ENCODE results near the gene SLCO1A2. TPM values are rescaled to one million over a fixed set of nuclear protein-coding genes. Genes with fewer than 3 reads are reported as not detected.

SLCO1A2 gene
- total RNA-seq, 1 experiment from 2014 or later: 0.63 TPM

DNA sequence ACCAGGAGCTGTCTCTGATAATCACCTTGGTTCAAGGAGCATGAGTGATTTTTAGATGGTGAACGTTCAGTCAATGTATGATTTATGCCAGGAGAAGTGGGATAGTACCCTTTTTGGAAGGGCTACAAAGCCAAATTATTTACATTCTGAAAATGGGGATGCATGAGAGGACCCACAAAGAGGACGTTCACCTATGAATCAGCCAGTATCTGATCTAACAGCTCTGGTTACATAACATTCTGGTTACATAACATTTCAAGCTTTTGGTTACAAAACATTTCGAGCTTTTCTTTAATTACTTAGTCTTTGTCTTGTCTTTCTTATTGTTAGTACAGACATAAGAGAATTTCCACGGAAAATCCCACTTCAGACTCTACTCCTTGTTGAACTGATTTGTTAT lies 68.8 kb downstream of the SLCO1A2 start:
- Histone ChIP-seq H2AFZ (no peak overlapping the region), H3F3A (ENCODE audit: insufficient read depth, low read depth) (no peaks in the 10 kb centered on the region), H3K27ac (no peak overlapping the region), H3K36me3 (ENCODE audit: low read depth) (no peaks in the 10 kb centered on the region), H3K4me3 (no peak overlapping the region), H3K4me1 (replicated peaks; ENCODE audit: insufficient read depth) (no peaks in the 10 kb centered on the region), H4K20me1 (ENCODE audit: insufficient read depth) (no peaks in the 10 kb centered on the region), H3K9me3 (ENCODE audit: insufficient read depth, low read depth) (no peaks in the 10 kb centered on the region), H3K9me2 (ENCODE audit: insufficient read depth) (peaks cover 4% of the 10 kb centered on the region), H3K79me2 (ENCODE audit: low read depth) (no peaks in the 10 kb centered on the region), H3K4me2 (no peak overlapping the region), H3K27me3 (ENCODE audit: insufficient read depth, low read depth) (no peaks in the 10 kb centered on the region)
- BruUV-seq (replicated peaks): no TSS peak
- intact Hi-C loops (cut with micrococcal nuclease; ENCODE audit: unreplicated experiment): no loop called here
- POLR2A ChIA-PET (ENCODE audit: unreplicated experiment): no interaction called here
- TF ChIP-seq, protein P1, sequence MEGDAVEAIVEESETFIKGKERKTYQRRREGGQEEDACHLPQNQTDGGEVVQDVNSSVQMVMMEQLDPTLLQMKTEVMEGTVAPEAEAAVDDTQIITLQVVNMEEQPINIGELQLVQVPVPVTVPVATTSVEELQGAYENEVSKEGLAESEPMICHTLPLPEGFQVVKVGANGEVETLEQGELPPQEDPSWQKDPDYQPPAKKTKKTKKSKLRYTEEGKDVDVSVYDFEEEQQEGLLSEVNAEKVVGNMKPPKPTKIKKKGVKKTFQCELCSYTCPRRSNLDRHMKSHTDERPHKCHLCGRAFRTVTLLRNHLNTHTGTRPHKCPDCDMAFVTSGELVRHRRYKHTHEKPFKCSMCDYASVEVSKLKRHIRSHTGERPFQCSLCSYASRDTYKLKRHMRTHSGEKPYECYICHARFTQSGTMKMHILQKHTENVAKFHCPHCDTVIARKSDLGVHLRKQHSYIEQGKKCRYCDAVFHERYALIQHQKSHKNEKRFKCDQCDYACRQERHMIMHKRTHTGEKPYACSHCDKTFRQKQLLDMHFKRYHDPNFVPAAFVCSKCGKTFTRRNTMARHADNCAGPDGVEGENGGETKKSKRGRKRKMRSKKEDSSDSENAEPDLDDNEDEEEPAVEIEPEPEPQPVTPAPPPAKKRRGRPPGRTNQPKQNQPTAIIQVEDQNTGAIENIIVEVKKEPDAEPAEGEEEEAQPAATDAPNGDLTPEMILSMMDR (conservative IDR thresholded peaks at IDR 0.05): no peak
- no peak for TF ChIP-seq EZH2 (IDR thresholded peaks at IDR 0.05; ENCODE audit: low read depth)
- CTCF ChIA-PET: no interaction called here
- no peak for DNase-seq

GRCh38 chr12:21264232-21264631 lies 70.5 kb downstream of the SLCO1A2 start:
- Histone ChIP-seq H3K36me3 (ENCODE audit: low read depth) (no peaks in the 10 kb centered on the region), H3K4me1 (replicated peaks; ENCODE audit: insufficient read depth) (no peaks in the 10 kb centered on the region), H3K4me3 (no peak overlapping the region), H4K20me1 (ENCODE audit: insufficient read depth) (no peaks in the 10 kb centered on the region), H3K79me2 (ENCODE audit: low read depth) (no peaks in the 10 kb centered on the region), H3K9me3 (ENCODE audit: insufficient read depth, low read depth) (no peaks in the 10 kb centered on the region), H2AFZ (no peak overlapping the region), H3F3A (ENCODE audit: insufficient read depth, low read depth) (no peaks in the 10 kb centered on the region), H3K27me3 (ENCODE audit: insufficient read depth, low read depth) (no peaks in the 10 kb centered on the region), H3K9me2 (ENCODE audit: insufficient read depth) (peaks cover 4% of the 10 kb centered on the region), H3K4me2 (no peak overlapping the region), H3K27ac (no peak overlapping the region)
- no TSS peak for BruUV-seq (replicated peaks)
- TF ChIP-seq EZH2 (IDR thresholded peaks at IDR 0.05; ENCODE audit: low read depth): no peak
- TF ChIP-seq, protein P1 (conservative IDR thresholded peaks at IDR 0.05): no peak
- ChIA-PET POLR2A (ENCODE audit: unreplicated experiment) (no interaction called here), CTCF (no interaction called here)
- no peak for DNase-seq
- intact Hi-C loops (cut with micrococcal nuclease; ENCODE audit: unreplicated experiment): no loop called here

DNA sequence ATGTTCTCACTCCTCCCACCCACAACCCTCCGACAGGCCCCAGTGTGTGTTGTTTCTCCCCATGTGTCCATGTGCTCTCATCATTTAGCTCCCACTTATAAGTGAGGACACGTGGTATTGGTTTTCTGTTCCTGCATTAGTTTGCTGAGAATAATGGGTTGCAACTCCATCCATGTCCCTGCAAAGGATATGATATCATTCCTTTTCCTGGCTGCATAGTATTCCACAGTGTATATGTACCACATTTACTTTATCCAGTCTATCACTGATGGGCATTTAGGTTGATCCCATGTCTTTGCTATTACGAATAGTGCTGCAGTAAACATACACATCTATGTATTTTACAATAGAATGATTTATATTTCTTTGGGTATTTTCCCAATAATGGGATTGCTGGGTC lies 77.5 kb downstream of the SLCO1A2 start:
- no peak for TF ChIP-seq EZH2 (IDR thresholded peaks at IDR 0.05; ENCODE audit: low read depth)
- TF ChIP-seq, protein P1 (conservative IDR thresholded peaks at IDR 0.05): no peak
- no peaks in the 10 kb centered on the region for H3K9me3 ChIP-seq (ENCODE audit: insufficient read depth, low read depth)
- H3K9me2 ChIP-seq (ENCODE audit: insufficient read depth): no peaks in the 10 kb centered on the region; the same call in 1 of the 2 replicates
- ChIA-PET POLR2A (ENCODE audit: unreplicated experiment) (no interaction called here), CTCF (no interaction called here)
- BruUV-seq (replicated peaks): no TSS peak
- no peaks in the 10 kb centered on the region for H4K20me1 ChIP-seq (ENCODE audit: insufficient read depth)
- no peak overlapping the region for H3K4me2 ChIP-seq
- no peak for DNase-seq
- no peaks in the 10 kb centered on the region for H3K27me3 ChIP-seq (ENCODE audit: insufficient read depth, low read depth)
- no peaks in the 10 kb centered on the region for H3K36me3 ChIP-seq (ENCODE audit: low read depth)
- intact Hi-C loops (cut with micrococcal nuclease; ENCODE audit: unreplicated experiment): no loop called here
- H3K79me2 ChIP-seq (ENCODE audit: low read depth): no peaks in the 10 kb centered on the region
- no peaks in the 10 kb centered on the region for H3F3A ChIP-seq (ENCODE audit: insufficient read depth, low read depth)
- H3K4me1 ChIP-seq (replicated peaks; ENCODE audit: insufficient read depth): no peaks in the 10 kb centered on the region
- no peak overlapping the region for H3K27ac ChIP-seq
- no peak overlapping the region for H3K4me3 ChIP-seq
- no peak overlapping the region for H2AFZ ChIP-seq
